Endothelial cell of umbilical vein (primary cell): Measurements from ENCODE around the gene ZCCHC14. TPM values are rescaled to one million over a fixed set of nuclear protein-coding genes. Genes with fewer than 3 reads are reported as not detected.
A peak's percentile ranks its signal among the peaks of the same experiment; 100 is the strongest.
"Not testable (repeated sequence)": the region's sequence is repeated elsewhere in the genome, so short reads cannot be mapped to it uniquely, and the experiment has no call there.

Experiments
- BruUV-seq: library from RNA; stranded (reverse); fragments of 400-500 nt; replicated peaks from 2 replicates; lab custom pipeline; 2021; lab: Mats Ljungman, UMichigan
- CTCF ChIA-PET: fragments of 300-600, 350-600 bp; sonication (Branson Sonifier 250); formaldehyde crosslinking; loops from one replicate; lab custom pipeline; 2021; ENCODE audit warnings: antibody characterized with exemption, inconsistent platforms; lab: Charles Lee
- POLR2A ChIA-PET: fragments of 300-600, 350-600 bp; sonication (Branson Sonifier 250); formaldehyde crosslinking; loops from one replicate; lab custom pipeline; 2021; ENCODE audit warnings: antibody characterized with exemption, inconsistent platforms; lab: Charles Lee
- DNase-seq: peaks from one replicate; pipeline ENCODE4 v3.0.0-alpha.2; 2011; ENCODE audit warnings: low read depth, low spot score
- FAIRE-seq: peaks from 2 replicates; lab custom pipeline; 2011; peaks lifted over from hg19 to GRCh38; lab: Jason Lieb, UNC
- H2AFZ ChIP-seq: 2 replicates; pipeline ENCODE4 v1.6.0; 2012; ENCODE audit warnings: low read depth, low read length, control low read depth, inconsistent platforms
- H3K27ac ChIP-seq: 2 replicates; pipeline ENCODE4 v1.5.1; 2011; ENCODE audit warnings: low read depth, mild to moderate bottlenecking, control low read depth, low read length, moderate library complexity; ENCODE audit not compliant: insufficient read depth
- H3K27me3 ChIP-seq, 2 experiments: 2 replicates each; pipeline versions ENCODE4 v1.6.0 to v1.6.1; 2011; ENCODE audit warnings: low read length in 2 of 2, mixed read lengths in 1 of 2; ENCODE audit not compliant: control insufficient read depth in 2 of 2, insufficient read depth in 2 of 2
- H3K36me3 ChIP-seq, 2 experiments: 2 replicates in 1 of 2; 3 replicates in 1 of 2; pipeline ENCODE4 v1.5.1; 2011; ENCODE audit warnings: low read length in 2 of 2, mild to moderate bottlenecking in 1 of 2, moderate library complexity in 1 of 2; ENCODE audit not compliant: control insufficient read depth in 2 of 2, insufficient read depth in 2 of 2; ENCODE audit errors: extremely low read depth in 1 of 2
- H3K4me1 ChIP-seq: 3 replicates; pipeline ENCODE4 v1.5.1; 2011; ENCODE audit warnings: mild to moderate bottlenecking, low read length; ENCODE audit not compliant: control insufficient read depth, insufficient read depth; ENCODE audit errors: extremely low read depth
- H3K4me2 ChIP-seq: 2 replicates; pipeline ENCODE4 v1.6.1; 2011; ENCODE audit warnings: low read length, control low read depth, mixed read lengths; ENCODE audit not compliant: insufficient read depth
- H3K4me3 ChIP-seq, 3 experiments: fragments of 200-600 bp in 1 of 3; sonication (generic), shearing (Covaris generic) in 1 of 3; replicated peaks in 1 of 3; 2 replicates each; pipeline ENCODE4 v1.5.1; 2011 to 2016; ENCODE audit warnings: control low read depth in 3 of 3, low read length in 3 of 3, mild to moderate bottlenecking in 2 of 3, inconsistent platforms in 1 of 3, low read depth in 1 of 3, moderate library complexity in 1 of 3; ENCODE audit not compliant: insufficient read depth in 1 of 3
- H3K79me2 ChIP-seq: 2 replicates; pipeline ENCODE4 v1.6.0; 2012; ENCODE audit warnings: low read length, inconsistent platforms; ENCODE audit not compliant: control insufficient read depth, insufficient read depth
- H3K9ac ChIP-seq: replicated peaks from 2 replicates; pipeline ENCODE3; 2011; ENCODE audit warnings: low read length, control low read depth; ENCODE audit not compliant: insufficient read depth; ENCODE audit errors: extremely low read depth
- H3K9me1 ChIP-seq: replicated peaks from 3 replicates; pipeline ENCODE4 v1.6.0; 2011; ENCODE audit warnings: mild to moderate bottlenecking, low read length; ENCODE audit not compliant: control insufficient read depth, insufficient read depth; ENCODE audit errors: extremely low read depth
- H3K9me3 ChIP-seq: replicated peaks from 2 replicates; pipeline ENCODE4 v1.5.1; 2012; ENCODE audit warnings: low read length, inconsistent platforms; ENCODE audit not compliant: control insufficient read depth, insufficient read depth
- H4K20me1 ChIP-seq: replicated peaks from 2 replicates; pipeline ENCODE3; 2011; ENCODE audit warnings: mild to moderate bottlenecking, low read length; ENCODE audit not compliant: control insufficient read depth, insufficient read depth; ENCODE audit errors: extremely low read depth
- CTCF ChIP-seq, 2 donors: IDR thresholded peaks; 1 replicate in 1 of 2; 2 replicates in 1 of 2; pipeline ENCODE4 v1.5.1; 2011; ENCODE audit warnings: low read length in 2 of 2, mild to moderate bottlenecking in 2 of 2, moderate library complexity in 2 of 2, control low read depth in 1 of 2, inconsistent platforms in 1 of 2, low read depth in 1 of 2; ENCODE audit not compliant: insufficient read depth in 1 of 2; ENCODE audit errors: extremely low read depth in 1 of 2
- GATA2 ChIP-seq: IDR thresholded peaks from 2 replicates; pipeline ENCODE4 v1.7.0; 2011; ENCODE audit warnings: low read depth, mild to moderate bottlenecking, moderate library complexity, mixed read lengths, low read length; ENCODE audit not compliant: insufficient read length, insufficient read depth
- JUN ChIP-seq: IDR thresholded peaks from 2 replicates; pipeline ENCODE4 v1.6.1; 2011; ENCODE audit warnings: borderline replicate concordance, low read depth; ENCODE audit not compliant: insufficient read length, insufficient read depth
- MAX ChIP-seq: IDR thresholded peaks from 2 replicates; pipeline ENCODE4 v1.6.1; 2011; ENCODE audit not compliant: insufficient read depth, insufficient read length
- dilution Hi-C: fragments of 300-500 bp; cut with MboI; formaldehyde crosslinking; loops from one replicate; pipeline ENCODE4 v1.15.0; 2019; ENCODE audit warnings: low sequenced_read_pairs; ENCODE audit not compliant: extremely low pct_ligation_motif_present
- intact Hi-C: fragments of 100-400 bp; cut with micrococcal nuclease; formaldehyde crosslinking; loops from one replicate; pipeline ENCODE4 v1.10.0; 2022
- polyA plus RNA-seq, 4 experiments: library from polyadenylated mRNA; depleted of rRNA in 3 of 4; stranded (reverse) in 3 of 4; unstranded in 1 of 4; fragments of >200 nt; gene quantifications; 2 replicates each; pipeline versions ENCODE4 v1.2.1 to v1.2.3, GENCODE V29; 2011 to 2012; ENCODE audit warnings: missing spikeins in 1 of 4
- total RNA-seq: library from RNA; stranded (reverse); gene quantifications from 2 replicates; pipeline ENCODE4 v1.2.3, GENCODE V29; 2021

ZCCHC14 gene
- total and polyA plus RNA-seq, 2 donors (not counting 3 experiments of a cell fraction or from before 2014, with no cell fraction given): 9.5 to 30.9 TPM

DNA sequence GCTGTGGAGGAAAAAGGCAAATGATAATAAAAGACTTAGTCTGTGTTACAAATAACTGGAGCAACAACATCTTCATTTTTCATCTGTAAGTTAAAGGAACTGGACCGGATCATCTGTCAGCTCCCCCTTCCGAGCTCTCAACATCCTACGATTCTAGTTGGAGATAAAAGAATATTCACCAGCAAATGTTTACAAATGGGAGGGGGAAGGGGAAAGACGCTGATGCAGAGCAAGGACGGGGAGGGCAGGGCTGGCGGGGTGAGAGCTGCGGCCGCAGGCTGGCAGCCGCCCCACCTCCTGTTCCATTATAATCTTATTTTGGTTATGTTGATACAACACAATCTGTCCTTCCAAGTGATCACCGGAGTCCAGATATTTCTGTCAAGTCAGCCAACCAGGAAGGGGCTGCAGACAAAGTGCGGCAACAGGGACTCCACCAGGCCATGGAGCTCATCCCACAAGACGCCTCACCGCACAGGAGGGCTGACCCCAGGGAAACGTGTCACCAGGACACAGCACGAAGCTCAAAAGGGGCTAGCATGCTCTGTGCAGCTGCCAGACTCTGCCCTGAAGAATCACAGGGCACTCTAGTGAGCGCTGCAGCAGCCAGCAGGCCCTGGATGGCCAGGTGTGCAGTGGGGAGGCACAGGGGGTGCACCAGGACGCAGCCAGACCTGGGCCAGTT is 128.9 kb downstream of the ZCCHC14 start:
- TF ChIP-seq MAX (no peak), GATA2 (no peak), JUN (no peak), CTCF (IDR thresholded peaks at IDR 0.05; ENCODE audit: extremely low read depth in 1 of 2, insufficient read depth in 1 of 2, low read depth in 1 of 2, low read length in 2 of 2) (no peak)
- H3K9me1 ChIP-seq: no peaks in the 10 kb centered on the region
- no peak overlapping the region for H3K9ac ChIP-seq
- no peak overlapping the region for H3K4me3 ChIP-seq
- peaks cover 0 to 15% of the 10 kb centered on the region in 2 experiments for H3K36me3 ChIP-seq
- H2AFZ ChIP-seq: no peak overlapping the region
- peak overlapping the region; percentile 16 for H3K27ac ChIP-seq
- H3K27me3 ChIP-seq: no peaks in the 10 kb centered on the region
- peak overlapping the region; percentile 18 for H3K4me2 ChIP-seq
- intact Hi-C loops: no loop called here
- ChIA-PET CTCF (interaction anchor here (0.9 to 1.2 kb wide), 4 partner anchors 12 to 32 kb away, joined by 3 to 4 read pairs (median 3); no protein-coding TSS in a partner anchor), POLR2A (interaction anchor here (0.7 kb wide), 1 partner anchor 15 kb away, joined by 4 read pairs; no protein-coding TSS in a partner anchor)
- FAIRE-seq (peak; percentile 49), DNase-seq (peak; percentile 37)
- BruUV-seq: no TSS peak
- H3K4me1 ChIP-seq: peaks cover 17% of the 10 kb centered on the region
- no peaks in the 10 kb centered on the region for H3K9me3 ChIP-seq
- H3K79me2 ChIP-seq: peaks cover 24% of the 10 kb centered on the region
- H4K20me1 ChIP-seq: no peaks in the 10 kb centered on the region
- dilution Hi-C loops: no loop called here

GRCh38 chr16:87362828-87363559 is 129.8 kb downstream of the ZCCHC14 start:
- H3K4me2 ChIP-seq, H3K9me1 ChIP-seq, H3K4me3 ChIP-seq, BruUV-seq, H3K9ac ChIP-seq, H3K27ac ChIP-seq, POLR2A ChIA-PET, H3K9me3 ChIP-seq, H2AFZ ChIP-seq, FAIRE-seq, dilution Hi-C loops, DNase-seq, H4K20me1 ChIP-seq, intact Hi-C loops, H3K27me3 ChIP-seq: not testable (repeated sequence)
- Histone ChIP-seq H3K79me2 (peaks cover 23% of the 10 kb centered on the region), H3K36me3 (peaks cover 5 to 23% of the 10 kb centered on the region in 2 experiments), H3K4me1 (peaks cover 10% of the 10 kb centered on the region)
- CTCF ChIA-PET: interaction anchor here (0.9 to 1.2 kb wide), 3 partner anchors 15 to 31 kb away, joined by 3 read pairs; no protein-coding TSS in a partner anchor
